HG02852 (cell line): ENCODE results near the gene SMARCA1.

ENCODE experiments used
- ATAC-seq: cut with Tn5 transposase; IDR thresholded peaks from one replicate; pipeline ENCODE4 v1.9.1; 2021; ENCODE audit warnings: mild to moderate bottlenecking, moderate library complexity; ENCODE audit not compliant: unreplicated experiment

Gene SMARCA1

DNA sequence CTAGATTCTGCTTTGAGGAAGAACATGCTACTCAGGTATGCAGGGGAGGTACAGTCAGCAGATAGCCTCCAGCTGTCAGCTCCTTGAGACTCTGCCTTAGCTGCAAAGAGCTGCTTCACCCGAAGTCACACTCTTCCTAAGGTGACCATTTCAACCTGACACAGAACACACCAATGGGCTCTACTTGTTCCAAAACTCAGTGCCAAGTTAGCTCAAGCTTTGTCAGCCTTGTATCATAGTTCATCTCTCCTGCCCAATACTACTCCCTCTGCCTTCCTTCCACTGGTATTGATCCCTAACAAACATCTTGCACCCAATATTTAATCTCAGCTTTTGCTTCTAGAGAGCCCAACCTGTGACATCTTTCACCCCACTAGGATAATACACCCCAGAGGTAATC is 7.8 kb upstream of the SMARCA1 start:
- no peak for ATAC-seq

DNA sequence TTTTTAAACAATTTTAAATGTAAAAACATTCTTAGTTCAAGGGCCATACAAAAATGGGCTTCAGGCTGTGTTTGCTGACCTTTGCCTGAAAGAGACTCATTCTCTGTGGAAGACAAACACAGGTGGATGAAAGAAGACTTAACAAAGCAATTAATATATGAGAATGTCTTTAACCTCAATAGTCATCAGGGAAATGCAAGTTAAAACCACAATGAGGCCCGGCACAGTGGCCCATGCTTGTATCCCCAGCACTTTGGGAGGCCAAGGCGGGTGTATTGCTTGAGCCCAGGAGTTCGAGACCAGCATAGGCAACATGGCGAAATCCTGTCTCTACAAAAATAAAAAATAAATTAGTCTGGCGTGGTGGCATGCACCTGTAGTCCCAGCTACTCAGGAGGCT is 7.1 kb upstream of the SMARCA1 start:
- ATAC-seq, result no peak

DNA sequence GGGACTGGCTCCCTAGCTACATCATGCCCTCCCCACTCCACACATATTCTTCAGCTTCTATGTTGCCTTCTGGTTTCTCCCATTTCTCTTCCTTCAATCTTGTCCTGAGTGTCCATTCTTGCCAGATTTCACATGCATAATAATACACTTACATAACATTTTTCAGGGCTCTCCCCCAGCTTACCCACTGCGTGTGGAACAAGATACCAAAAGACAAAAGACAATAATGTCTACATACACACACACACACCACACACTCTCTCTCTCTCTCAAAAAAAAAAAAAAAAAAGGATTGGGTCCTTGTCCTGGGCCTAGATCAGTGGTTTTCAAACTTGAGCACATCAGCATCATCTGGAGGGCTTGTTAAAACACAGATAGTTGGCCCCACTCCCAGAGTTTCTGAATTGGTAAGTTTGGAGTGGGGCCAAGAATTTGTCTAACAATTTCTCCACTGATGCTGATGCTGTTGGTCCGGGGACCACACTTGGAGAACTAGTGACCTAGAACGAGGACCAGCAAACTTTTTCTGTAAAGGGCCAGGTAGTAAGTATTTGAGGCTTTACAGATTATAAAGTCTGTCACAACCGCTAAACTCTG is 6.5 kb upstream of the SMARCA1 start:
- no peak for ATAC-seq

DNA sequence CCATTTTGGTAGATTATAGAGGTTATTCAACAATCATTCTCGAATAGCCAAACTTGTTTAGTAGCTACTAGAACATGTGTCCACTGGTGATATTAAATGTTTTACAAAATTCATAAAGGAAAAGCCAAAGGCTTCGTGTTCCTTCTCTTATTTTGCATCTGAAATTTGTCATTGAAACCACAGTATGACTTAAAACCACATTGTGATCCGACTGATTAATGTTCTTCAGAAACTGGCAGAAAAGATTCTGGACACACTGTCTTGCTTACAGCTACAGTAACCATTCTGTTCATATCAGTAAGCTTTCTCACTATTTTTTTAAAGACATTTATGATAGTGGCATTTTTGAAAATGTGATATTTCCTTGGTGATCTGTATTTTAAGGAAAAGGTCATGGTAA is 2.6 kb upstream of the SMARCA1 start:
- no peak for ATAC-seq

DNA sequence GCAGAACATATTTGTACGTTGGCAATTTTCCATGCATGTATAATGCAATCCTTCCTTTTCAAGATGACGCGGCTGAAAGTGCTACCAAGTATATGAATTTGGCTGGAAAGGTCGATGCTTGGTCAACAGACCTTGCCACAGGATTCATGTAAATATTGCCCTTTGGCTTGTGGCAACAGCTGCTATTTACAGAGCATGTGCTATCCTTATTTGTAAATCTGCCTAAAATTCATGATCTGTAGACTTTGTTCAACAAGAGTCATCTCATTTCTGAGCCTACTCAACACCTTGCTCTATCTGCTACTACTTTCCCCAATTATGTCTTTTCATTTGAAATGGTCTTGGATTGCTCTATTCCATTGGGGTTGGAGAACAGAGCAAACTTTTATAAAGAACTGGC is 1.9 kb upstream of the SMARCA1 start:
- no peak for ATAC-seq

DNA sequence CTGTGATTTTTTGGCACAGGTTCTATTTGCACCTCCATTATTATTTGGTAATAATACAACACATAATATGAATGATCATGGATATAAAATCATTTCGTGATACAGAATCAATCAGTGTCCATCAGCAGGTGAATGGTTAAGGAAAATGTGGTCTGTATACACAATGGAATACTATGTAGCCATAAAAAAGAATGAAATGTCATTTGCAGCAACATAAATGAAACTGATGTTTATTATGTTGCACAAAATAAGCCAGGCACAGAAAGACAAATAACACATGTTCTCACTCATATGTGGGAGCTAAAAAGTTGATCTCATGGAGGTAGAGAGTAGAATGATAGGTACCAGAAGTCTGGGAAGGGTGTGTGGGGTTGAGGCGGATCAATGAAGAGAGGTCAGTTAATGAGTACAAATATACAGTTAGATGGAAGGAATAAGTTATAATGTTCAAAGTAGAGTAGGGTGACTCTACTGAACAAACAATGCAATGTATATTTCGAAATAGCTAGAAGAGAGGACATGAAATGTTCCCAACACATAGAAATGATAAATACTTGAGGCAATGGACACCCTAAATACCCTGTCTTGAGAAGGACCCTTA is 1.1 kb upstream of the SMARCA1 start:
- no peak for ATAC-seq

DNA sequence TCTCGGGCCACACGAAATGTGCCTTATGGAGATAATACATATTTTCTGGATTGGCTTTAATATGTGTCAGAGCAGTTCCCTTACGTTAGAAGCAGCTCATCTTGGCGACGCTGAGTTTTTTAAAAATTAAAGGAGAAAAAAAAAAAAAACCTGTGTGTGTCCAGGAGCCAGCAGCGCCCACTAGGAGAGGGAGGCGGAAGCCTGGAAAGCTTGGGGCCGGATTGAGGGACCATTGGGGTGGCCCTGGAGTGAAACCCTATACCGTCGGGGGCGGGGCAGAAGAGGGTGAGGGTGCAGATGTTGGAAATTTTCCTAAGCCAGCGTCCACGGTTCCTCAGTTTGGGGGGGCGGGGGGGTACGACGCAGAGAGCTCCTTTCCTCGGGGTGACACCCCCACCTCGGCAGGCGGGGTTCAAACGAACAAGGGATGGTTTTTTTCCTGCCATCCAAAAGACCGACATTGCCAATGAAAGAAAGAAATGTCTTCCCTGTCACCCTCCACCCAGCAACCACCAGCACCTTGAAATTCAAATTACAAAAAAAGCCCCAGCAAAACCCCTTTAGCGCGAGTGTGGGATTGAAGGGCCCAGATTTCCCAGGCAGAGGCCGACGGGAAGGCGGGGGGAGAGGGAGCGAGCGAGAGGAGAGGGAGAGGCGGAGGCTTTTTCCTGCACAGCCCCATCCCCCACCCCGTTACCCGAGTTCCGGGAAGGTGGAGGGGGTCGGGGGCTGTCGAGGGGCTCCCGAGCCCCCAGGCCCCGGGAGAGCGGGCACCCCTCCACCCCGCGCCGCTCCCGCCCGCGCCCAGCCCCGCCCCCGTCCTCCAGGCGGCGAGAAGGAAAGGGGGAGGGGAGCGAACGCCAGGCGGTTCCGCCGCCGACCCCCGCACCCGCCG is 859 bp downstream of the SMARCA1 start:
- no peak for ATAC-seq

DNA sequence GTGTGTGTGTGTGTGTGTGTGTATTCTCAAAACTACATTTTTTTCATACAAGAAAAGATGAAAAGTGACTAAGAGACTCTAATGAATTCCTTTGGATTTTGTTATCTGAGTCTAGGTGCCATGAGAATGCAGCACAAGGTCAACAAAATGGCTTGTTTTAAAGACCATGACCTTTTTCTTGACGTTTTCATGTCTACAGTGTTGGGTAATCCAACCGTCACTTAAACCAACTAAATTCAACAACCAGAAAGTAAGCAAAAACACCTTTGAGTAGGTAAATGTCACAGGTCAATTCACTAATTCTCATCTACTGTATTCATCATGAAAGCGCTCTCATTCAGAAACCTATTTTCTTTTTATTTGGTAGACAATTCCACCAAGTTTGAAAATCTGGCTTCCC is 3.1 kb downstream of the SMARCA1 start:
- ATAC-seq, result no peak

DNA sequence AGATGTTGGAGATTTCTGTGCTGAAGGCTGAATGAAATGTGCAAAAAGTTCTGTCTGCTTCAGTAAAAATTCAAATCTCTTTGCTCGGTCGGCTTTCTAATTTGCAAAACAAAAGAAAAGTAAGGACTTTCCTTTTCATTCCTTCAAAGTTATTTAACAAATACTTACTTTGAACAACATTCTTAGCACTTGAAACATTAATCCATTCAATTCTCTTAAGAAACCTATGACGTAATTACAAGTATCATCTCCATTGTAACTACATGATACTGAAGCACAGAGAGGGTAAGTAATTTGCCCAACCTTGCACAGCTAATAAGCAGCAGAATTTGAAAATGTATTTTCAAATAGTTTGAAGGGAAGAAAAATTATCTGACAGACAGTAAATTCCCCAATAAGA is 6.9 kb downstream of the SMARCA1 start:
- no peak for ATAC-seq

DNA sequence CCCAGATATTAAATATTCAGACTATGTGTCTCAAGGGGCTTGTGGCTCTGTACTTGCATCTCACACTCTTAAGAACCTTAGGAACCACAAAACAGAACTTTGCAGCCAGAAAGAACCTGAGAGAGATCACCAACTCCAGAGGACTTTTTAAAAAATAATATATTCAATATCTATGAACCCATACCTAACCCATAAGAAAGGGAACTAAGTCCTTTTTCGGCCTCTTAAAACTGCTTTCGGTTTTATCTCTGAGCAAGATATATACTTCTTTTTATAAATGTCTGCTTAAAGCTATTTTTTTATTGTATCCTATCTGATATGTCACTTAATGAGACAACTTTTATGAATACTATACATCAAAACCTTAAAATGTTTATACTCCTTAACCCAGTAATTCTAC is 10.9 kb downstream of the SMARCA1 start:
- ATAC-seq, result no peak

DNA sequence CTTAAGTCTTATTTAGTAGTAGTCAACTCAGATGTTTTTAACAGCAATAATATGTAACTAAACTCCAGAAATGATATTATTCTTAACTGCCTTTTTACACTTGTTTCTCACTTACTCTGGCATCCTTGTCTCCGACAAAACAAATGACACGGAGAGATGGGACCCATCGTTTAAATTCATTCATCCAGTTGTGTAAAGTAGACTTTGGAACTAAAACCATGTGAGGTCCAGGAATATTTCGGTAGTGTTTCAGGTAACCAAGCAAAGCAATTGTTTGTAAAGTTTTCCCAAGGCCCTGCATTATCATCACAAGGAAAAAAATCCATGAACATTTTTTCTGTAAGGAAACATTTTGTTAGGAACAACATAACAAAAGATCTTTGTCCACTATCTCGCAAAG is 11.6 kb downstream of the SMARCA1 start:
- ATAC-seq, result no peak

DNA sequence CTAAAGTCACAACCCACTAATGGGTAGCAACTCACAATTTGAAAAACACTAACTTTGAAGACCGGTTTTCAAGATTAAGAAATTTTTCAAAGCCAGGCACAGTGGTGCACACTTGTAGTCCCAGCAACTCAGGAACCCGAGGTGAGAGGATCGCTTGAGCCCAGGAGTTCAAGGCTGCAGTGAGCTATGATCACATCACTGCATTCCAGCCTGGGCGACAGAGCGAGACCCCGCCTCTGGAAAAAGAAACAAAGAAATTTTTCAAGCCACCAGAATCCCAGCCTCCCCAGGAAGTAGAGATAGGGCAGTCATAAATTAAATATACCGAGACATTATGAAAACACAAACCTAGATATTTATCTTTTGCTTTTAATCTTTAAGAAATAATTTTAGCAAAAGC is 13.0 kb downstream of the SMARCA1 start:
- no peak for ATAC-seq

DNA sequence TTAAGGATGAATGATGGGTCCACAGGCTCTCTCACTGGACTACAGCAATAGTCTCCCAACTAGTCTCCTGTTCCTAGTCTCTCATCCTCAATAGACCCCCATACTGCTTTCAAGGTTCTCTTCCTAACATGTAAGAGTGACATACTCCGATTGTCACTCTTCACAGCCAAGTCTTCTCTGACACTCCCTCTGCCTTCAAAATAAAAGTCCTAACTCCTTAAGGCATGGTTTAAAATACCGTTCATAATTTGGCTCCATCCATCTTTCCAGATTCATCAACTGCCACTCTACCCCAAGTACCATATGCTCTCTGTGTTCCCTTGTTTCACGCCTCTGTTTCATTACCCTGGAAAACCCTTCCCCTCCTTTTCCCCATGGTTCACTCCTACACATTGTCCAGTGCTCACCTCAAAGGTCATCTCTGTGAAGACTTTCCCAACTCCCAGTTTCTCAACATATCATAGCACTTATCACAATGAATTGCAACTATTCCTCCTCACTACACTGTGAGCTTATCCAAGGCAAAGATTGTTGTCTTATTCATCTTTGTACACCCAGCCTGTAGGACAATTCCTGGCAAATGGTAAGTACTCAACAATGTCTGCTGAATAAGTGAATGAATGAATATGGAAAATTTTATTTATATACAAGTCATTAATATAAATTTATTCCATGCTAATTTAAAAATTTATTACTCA is 26.0 kb downstream of the SMARCA1 start:
- no peak for ATAC-seq

DNA sequence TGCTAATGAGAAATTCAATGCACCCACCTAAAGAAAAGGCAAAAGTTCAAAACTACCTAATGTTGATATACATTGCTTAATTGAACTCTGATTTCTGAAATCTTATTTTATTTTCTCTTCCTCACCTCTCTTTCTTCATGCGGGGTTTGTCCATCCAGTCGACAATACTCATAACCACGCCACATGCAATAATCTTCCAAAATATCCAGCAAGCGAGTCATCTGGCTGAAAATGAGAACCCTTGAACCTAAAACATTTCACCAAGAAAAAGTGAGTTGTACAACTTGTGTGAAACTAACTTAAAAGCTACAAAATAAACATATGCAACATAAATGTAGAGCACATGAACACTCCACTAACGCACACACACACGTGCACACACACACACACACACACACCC is 26.7 kb downstream of the SMARCA1 start:
- ATAC-seq, result no peak

DNA sequence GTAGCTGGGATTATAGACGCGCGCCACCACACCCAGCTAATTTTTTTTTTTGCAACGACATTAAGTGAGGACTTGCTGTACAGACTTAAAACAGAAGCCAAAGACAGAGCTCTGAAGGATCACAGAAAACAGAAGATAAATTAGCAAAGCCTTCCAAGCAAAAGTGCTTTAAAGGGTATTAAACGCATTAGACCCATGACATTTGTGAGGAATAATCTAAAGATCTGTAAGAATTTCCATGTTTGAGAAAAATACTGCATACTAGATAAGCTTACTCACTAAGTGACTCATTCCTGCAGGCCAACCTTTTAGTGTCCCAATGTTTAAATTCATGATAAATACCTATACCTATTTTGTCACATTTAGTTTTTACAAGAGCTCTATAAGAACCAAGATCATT is 27.4 kb downstream of the SMARCA1 start:
- no peak for ATAC-seq

DNA sequence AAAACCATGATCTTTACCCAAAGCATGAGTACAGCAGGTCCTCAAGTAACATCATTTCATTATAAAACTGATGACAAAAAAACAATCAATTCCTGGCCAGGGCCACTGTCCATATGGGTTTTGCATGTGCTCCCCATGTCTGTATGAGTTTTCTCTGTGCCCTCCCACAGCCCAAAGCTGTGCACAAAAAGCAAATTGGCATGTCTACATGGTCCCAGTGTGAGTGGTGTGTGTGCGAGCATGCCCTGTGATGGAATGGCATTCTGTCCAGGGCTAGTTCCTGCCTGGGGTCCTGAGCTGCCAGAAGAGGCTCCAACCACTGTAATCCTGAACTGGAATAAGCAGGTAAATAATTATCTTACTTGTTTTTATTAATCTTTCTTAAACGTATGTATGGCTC is 28.4 kb downstream of the SMARCA1 start:
- ATAC-seq, result no peak

DNA sequence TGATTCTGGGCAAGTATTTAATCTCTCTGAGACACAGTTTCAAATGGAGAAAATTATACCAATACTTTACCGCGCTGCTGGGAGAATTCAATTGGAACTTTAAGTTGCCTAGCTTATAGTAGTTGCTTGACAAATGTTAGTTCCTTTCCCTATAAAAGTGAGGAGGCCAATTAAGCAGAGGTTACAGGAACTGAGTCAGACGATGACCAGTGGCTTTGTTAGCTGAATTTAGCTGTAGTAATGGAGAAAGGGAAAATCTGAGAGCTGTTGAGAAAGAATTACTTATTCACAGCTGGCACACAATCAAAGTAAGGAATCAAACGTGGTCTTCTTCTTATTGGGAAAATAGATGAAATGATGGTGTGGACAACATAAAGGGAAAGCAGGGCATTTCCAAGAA is 29.6 kb downstream of the SMARCA1 start:
- no peak for ATAC-seq

DNA sequence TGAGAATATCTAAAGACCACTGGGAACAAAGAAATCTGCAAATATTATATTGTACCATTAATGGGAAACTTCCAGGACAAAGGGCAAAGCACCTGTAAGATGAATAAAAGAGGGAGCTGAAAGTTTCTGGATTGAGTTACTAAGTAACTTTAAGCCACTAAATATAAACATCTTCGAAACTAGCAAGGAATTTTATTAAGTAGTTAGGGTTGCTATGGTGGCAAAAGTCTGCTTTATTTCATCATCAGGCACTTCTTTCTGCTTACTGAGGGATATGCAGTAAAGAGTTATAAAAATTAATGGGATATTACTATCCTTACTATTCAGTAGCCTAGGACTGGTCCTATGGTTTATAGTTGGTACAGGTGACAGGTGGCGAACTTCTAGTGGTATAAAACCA is 33.0 kb downstream of the SMARCA1 start:
- no peak for ATAC-seq

DNA sequence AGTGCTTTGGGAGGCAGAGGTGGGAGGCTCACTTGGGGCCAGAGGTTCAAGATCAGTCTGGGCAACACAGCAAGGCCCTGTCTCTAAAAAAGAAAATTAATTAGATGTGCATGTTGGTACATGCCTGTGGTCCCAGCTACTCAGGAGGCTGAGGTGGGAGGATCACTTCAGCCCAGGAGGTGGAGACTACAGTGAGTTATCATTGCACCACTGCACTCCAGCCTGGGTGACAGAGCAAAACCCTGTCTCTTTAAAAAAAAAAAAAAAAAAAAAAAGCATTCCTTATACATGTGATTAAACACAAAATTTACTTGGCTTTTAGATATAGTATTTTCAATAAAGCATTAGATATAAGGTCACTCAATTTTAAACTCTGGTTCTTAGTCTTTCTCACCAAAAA is 34.9 kb downstream of the SMARCA1 start:
- no peak for ATAC-seq

DNA sequence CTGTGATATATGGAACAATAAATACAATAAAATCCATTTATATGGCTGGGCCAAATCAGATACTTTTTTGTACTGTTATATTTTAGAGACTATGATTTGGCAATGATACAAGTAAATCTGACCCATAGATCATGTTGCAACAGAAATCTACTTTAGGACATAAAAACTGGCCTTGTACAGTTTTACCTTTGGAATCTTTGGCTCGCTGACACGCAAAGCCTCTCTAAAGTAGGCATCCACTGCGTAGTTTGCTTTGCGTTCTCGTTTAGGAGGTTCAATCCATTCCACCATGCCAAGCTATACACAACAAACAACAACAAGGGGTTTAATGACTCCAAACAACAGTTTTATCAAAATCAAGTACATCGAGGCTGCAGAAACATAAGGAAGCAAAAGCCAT is 42.4 kb downstream of the SMARCA1 start:
- ATAC-seq, result no peak

DNA sequence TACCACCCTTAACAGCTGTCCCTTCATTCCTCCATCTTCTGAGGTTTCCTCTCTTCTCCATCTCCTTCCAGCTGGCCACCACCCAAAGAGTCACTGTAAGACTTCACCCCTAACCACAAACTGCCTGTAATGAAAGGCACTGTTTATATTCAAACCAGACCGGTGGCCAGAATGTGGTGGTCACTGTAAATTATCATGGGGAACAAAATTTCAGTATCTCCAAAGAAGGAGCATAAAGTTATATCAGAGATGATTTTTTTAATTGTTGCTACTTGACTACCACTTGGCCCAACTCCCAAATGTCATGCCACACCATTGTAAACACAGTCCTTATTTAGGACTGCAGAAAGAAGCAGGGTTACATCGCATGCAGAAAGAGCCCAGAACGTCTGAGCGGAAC is 44.8 kb downstream of the SMARCA1 start:
- no peak for ATAC-seq

DNA sequence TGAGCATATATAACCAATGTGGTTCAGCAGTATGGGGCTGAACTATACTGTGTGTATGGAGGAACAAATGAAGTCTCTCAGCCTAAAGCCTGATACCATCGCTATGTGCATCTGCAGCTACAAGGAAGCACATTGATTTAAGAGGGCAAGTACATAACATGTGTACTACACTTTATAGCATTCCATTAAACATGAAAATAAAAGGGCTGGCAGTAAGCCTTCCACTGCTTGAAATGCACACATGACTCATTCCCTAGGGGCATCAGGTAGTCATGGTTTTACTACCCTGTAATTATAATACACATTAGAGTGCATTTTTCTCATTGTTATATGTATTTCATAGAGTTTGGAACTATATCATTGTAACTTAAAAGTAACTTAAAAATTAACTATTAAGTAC is 51.2 kb downstream of the SMARCA1 start:
- ATAC-seq, result no peak
